Trophoblast cell (in vitro differentiated cells and primary cell): ENCODE measurements around the gene EIF3B.

Experiments
- DNase-seq, 2 donors: peaks; one replicate each; pipeline ENCODE4 v3.0.0-alpha.2; 2016
- H2AFZ ChIP-seq: 2 replicates; pipeline ENCODE4 v1.6.1; 2013; ENCODE audit warnings: low read length, moderate library complexity, mild to moderate bottlenecking; ENCODE audit not compliant: insufficient read depth, poor library complexity
- H2AK5ac ChIP-seq: 2 replicates; pipeline ENCODE4 v1.6.1; 2013; ENCODE audit warnings: mild to moderate bottlenecking, low read length
- H2BK120ac ChIP-seq: 2 replicates; pipeline ENCODE4 v1.6.1; 2013; ENCODE audit warnings: low read length, mild to moderate bottlenecking, moderate library complexity; ENCODE audit not compliant: insufficient read depth, poor library complexity
- H2BK12ac ChIP-seq: 2 replicates; pipeline ENCODE4 v1.6.1; 2013; ENCODE audit warnings: mild to moderate bottlenecking, low read length, moderate library complexity
- H2BK5ac ChIP-seq: 2 replicates; pipeline ENCODE4 v1.6.1; 2013; ENCODE audit warnings: low read length, low read depth, moderate library complexity, mild to moderate bottlenecking; ENCODE audit not compliant: poor library complexity
- H3K14ac ChIP-seq: 2 replicates; pipeline ENCODE4 v1.6.1; 2013; ENCODE audit warnings: mild to moderate bottlenecking, low read length
- H3K18ac ChIP-seq: 2 replicates; pipeline ENCODE4 v1.6.1; 2013; ENCODE audit warnings: mild to moderate bottlenecking, low read length
- H3K23ac ChIP-seq: 2 replicates; pipeline ENCODE4 v1.6.1; 2013; ENCODE audit warnings: low read length
- H3K27ac ChIP-seq: 2 replicates; pipeline ENCODE4 v1.5.1; 2013; ENCODE audit warnings: low read depth, mild to moderate bottlenecking, inconsistent platforms, low read length, moderate library complexity
- H3K27me3 ChIP-seq: 2 replicates; pipeline ENCODE4 v1.6.1; 2013; ENCODE audit warnings: inconsistent platforms, mild to moderate bottlenecking, low read length, moderate library complexity; ENCODE audit not compliant: insufficient read depth
- H3K36me3 ChIP-seq, 2 experiments: 1 replicate in 1 of 2; 2 replicates in 1 of 2; pipeline ENCODE4 v1.6.1; 2013; ENCODE audit warnings: low read length in 2 of 2, mild to moderate bottlenecking in 2 of 2, moderate library complexity in 1 of 2; ENCODE audit not compliant: insufficient read depth in 2 of 2, control insufficient read depth in 1 of 2
- H3K4ac ChIP-seq: 2 replicates; pipeline ENCODE4 v1.6.1; 2013; ENCODE audit warnings: low read depth, mild to moderate bottlenecking, low read length, moderate library complexity
- H3K4me1 ChIP-seq, 2 experiments: 1 replicate in 1 of 2; 2 replicates in 1 of 2; pipeline ENCODE4 v1.6.1; 2013; ENCODE audit warnings: low read length in 2 of 2, mild to moderate bottlenecking in 2 of 2, moderate library complexity in 1 of 2; ENCODE audit not compliant: insufficient read depth in 2 of 2, control insufficient read depth in 1 of 2
- H3K4me2 ChIP-seq: 2 replicates; pipeline ENCODE4 v1.6.1; 2013; ENCODE audit warnings: inconsistent platforms, mild to moderate bottlenecking, low read length, moderate library complexity
- H3K4me3 ChIP-seq: 2 replicates; pipeline ENCODE4 v1.5.1; 2013; ENCODE audit warnings: mild to moderate bottlenecking, low read depth, low read length, inconsistent platforms
- H3K79me1 ChIP-seq: one replicate; pipeline ENCODE4 v1.6.1; 2013; ENCODE audit warnings: low read length
- H3K79me2 ChIP-seq: 2 replicates; pipeline ENCODE4 v1.6.1; 2013; ENCODE audit warnings: low read length, mild to moderate bottlenecking; ENCODE audit not compliant: control insufficient read depth, insufficient read depth, poor library complexity
- H3K9ac ChIP-seq: 2 replicates; pipeline ENCODE4 v1.6.1; 2013; ENCODE audit warnings: mild to moderate bottlenecking, low read length
- H3K9me3 ChIP-seq: 2 replicates; pipeline ENCODE4 v1.6.1; 2013; ENCODE audit warnings: low read depth, mild to moderate bottlenecking, control low read depth, inconsistent platforms, low read length; ENCODE audit not compliant: insufficient read depth
- H4K12ac ChIP-seq: 2 replicates; pipeline ENCODE4 v1.6.1; 2013; ENCODE audit warnings: low read depth, mild to moderate bottlenecking, low read length, moderate library complexity
- H4K8ac ChIP-seq: 2 replicates; pipeline ENCODE4 v1.6.1; 2013; ENCODE audit warnings: low read depth, mild to moderate bottlenecking, low read length, moderate library complexity
- H4K91ac ChIP-seq: one replicate; pipeline ENCODE4 v1.6.1; 2013; ENCODE audit warnings: low read depth, mild to moderate bottlenecking, low read length, moderate library complexity
- WGBS: extraction: QIAGEN DNeasy Blood & Tissue Kit; methylation state at CpG from one replicate; pipeline ENCODE4 v1.1.7; 2013; ENCODE audit warnings: missing lambda C conversion rate; ENCODE audit not compliant: insufficient read length, insufficient coverage; ENCODE audit errors: extremely low coverage; 5-methylcytosine and 5-hydroxymethylcytosine counted together

Gene EIF3B

GRCh38 chr7:2403718-2404648 lies 49.4 kb downstream of the EIF3B start:
- no peaks in the 10 kb centered on the region for H3K36me3 ChIP-seq
- no peak overlapping the region for H3K23ac ChIP-seq
- no peak overlapping the region for H2BK12ac ChIP-seq

GRCh38 chr7:2404714-2405119 lies 50.1 kb downstream of the EIF3B start:
- Histone ChIP-seq H3K4me2 (peak overlapping the region; percentile 86), H4K12ac (no peak overlapping the region), H3K9me3 (no peaks in the 10 kb centered on the region), H3K9ac (no peak overlapping the region), H2AK5ac (no peak overlapping the region), H3K23ac (no peak overlapping the region), H3K79me1 (peaks cover 7% of the 10 kb centered on the region), H4K8ac (no peak overlapping the region), H2BK120ac (no peak overlapping the region), H3K18ac (no peak overlapping the region), H3K27ac (no peak overlapping the region), H2AFZ (no peak overlapping the region), H3K4me3 (no peak overlapping the region), H2BK5ac (no peak overlapping the region), H3K79me2 (peaks cover 9% of the 10 kb centered on the region), H3K4me1 (peaks cover 13 to 15% of the 10 kb centered on the region in 2 experiments), H3K4ac (no peak overlapping the region), H3K14ac (no peak overlapping the region), H4K91ac (no peak overlapping the region), H3K36me3 (no peaks in the 10 kb centered on the region), H2BK12ac (no peak overlapping the region), H3K27me3 (no peaks in the 10 kb centered on the region)
- DNase-seq, result no peak
- 100% methylated on average over 2 of the region's 12 CpGs for WGBS

More at GRCh38 chr7:2403718-2404648, 49.4 kb downstream of the EIF3B start:
- Histone ChIP-seq H4K8ac (peak overlapping the region; percentile 92), H3K4me1 (peaks cover 13% of the 10 kb centered on the region in 2 experiments), H2BK120ac (peak overlapping the region; percentile 11), H3K14ac (peak overlapping the region; percentile 80), H3K79me1 (peaks cover 7% of the 10 kb centered on the region), H3K27ac (no peak overlapping the region), H3K9ac (peak overlapping the region; percentile 63), H3K79me2 (peaks cover 9% of the 10 kb centered on the region), H3K4me3 (peak overlapping the region; percentile 96), H2AFZ (peak overlapping the region; percentile 96), H2AK5ac (peak overlapping the region; percentile 18), H3K18ac (peak overlapping the region; percentile 92), H3K9me3 (no peaks in the 10 kb centered on the region), H4K12ac (peak overlapping the region; percentile 91), H3K4ac (peak overlapping the region; percentile 94), H2BK5ac (peak overlapping the region; percentile 35), H3K4me2 (peak overlapping the region; percentile 86), H3K27me3 (no peaks in the 10 kb centered on the region), H4K91ac (peak overlapping the region; percentile 82)
- WGBS, result no CpG with 5 or more reads among the region's 71 CpGs
- peak in 1 of 2 donors; percentile 54 for DNase-seq

GRCh38 chr7:2405201-2405600 lies 50.6 kb downstream of the EIF3B start:
- Histone ChIP-seq H2AFZ (no peak overlapping the region), H4K12ac (no peak overlapping the region), H2BK120ac (no peak overlapping the region), H3K4me1 (peaks cover 9 to 11% of the 10 kb centered on the region in 2 experiments), H3K9ac (no peak overlapping the region), H4K8ac (no peak overlapping the region), H3K36me3 (no peaks in the 10 kb centered on the region), H3K27ac (no peak overlapping the region), H2BK12ac (no peak overlapping the region), H3K23ac (no peak overlapping the region), H3K14ac (no peak overlapping the region), H3K79me2 (peaks cover 9% of the 10 kb centered on the region), H2AK5ac (no peak overlapping the region), H3K27me3 (no peaks in the 10 kb centered on the region), H3K9me3 (no peaks in the 10 kb centered on the region), H3K4me2 (no peak overlapping the region), H3K4ac (no peak overlapping the region), H4K91ac (no peak overlapping the region), H3K4me3 (no peak overlapping the region), H3K18ac (no peak overlapping the region), H3K79me1 (peaks cover 7% of the 10 kb centered on the region), H2BK5ac (no peak overlapping the region)
- no peak for DNase-seq
- no CpG with 5 or more reads among the region's 10 CpGs for WGBS

- Histone ChIP-seq H4K91ac (no peak overlapping the region), H3K18ac (no peak overlapping the region), H3K4ac (no peak overlapping the region), H3K79me2 (peaks cover 9% of the 10 kb centered on the region), H4K12ac (no peak overlapping the region), H3K79me1 (peaks cover 7% of the 10 kb centered on the region), H3K4me2 (no peak overlapping the region), H3K23ac (no peak overlapping the region), H2BK12ac (no peak overlapping the region), H3K36me3 (no peaks in the 10 kb centered on the region), H2AK5ac (no peak overlapping the region), H3K27ac (no peak overlapping the region), H3K9ac (peak overlapping the region; percentile 48), H3K27me3 (no peaks in the 10 kb centered on the region), H3K4me1 (peaks cover 10 to 11% of the 10 kb centered on the region in 2 experiments), H2AFZ (no peak overlapping the region), H4K8ac (no peak overlapping the region), H3K14ac (no peak overlapping the region), H3K9me3 (no peaks in the 10 kb centered on the region), H2BK5ac (no peak overlapping the region), H3K4me3 (no peak overlapping the region), H2BK120ac (no peak overlapping the region)
- no peak for DNase-seq
- WGBS, result no CpG with 5 or more reads among the region's 21 CpGs
Measured at GRCh38 chr7:2405601-2406345, 51.1 kb downstream of the EIF3B start.
